ENCODE data around the gene SYNGR2.

The SYNGR2 gene

GRCh38 chr17:78130437-78131101, 37.8 kb upstream of the SYNGR2 start, which contains the start of gene TMC8:
Gene TMC8, plus strand, starts transcription at chr17:78130771. Its CDS starts 818 bp downstream, at chr17:78131589.
- DNase-seq = peak; percentile 81 to 96 (median 94)
- Histone ChIP-seq H3K4me1 (ENCODE audit: control extremely low read depth in 1 of 4, control insufficient read depth in 4 of 4, insufficient read depth in 4 of 4, low read length in 3 of 4) (peaks cover 0 to 86% (median 81%) of the 10 kb centered on the region in 4 experiments), H3K4me3 (ENCODE audit: control insufficient read depth in 1 of 7, extremely low read depth in 1 of 7, insufficient read depth in 4 of 7, low read depth in 2 of 7, low read length in 6 of 7) (peak within 1 kb of the TSS; percentile 41 to 89 (median 74)), H3K27ac (ENCODE audit: insufficient read depth in 1 of 2, low read depth in 1 of 2, low read length in 2 of 2, poor library complexity in 1 of 2, severe bottlenecking in 2 of 2) (peak within 1 kb of the TSS; percentile 55 to 75), H3K27me3 (replicated peaks in 2 of 5; ENCODE audit: control insufficient read depth in 4 of 5, insufficient read depth in 5 of 5, low read length in 4 of 5) (no peaks in the 10 kb centered on the region), H3K9me3 (ENCODE audit: control extremely low read depth in 1 of 5, control insufficient read depth in 4 of 5, insufficient read depth in 2 of 5, low read depth in 1 of 5, low read length in 4 of 5) (no peaks in the 10 kb centered on the region), H3K36me3 (ENCODE audit: control insufficient read depth in 4 of 4, insufficient read depth in 4 of 4, low read length in 3 of 4) (peaks cover 0 to 40% (median 30%) of the 10 kb centered on the region in 4 experiments)
- CTCF ChIA-PET = interaction anchor here (0.7 to 10.4 kb wide), 7 partner anchors 9 to 71 kb away, joined by 3 to 122 read pairs (median 6); no protein-coding TSS in a partner anchor
- 0% methylated on average over 6 of the region's 10 CpGs for WGBS (ENCODE audit: insufficient coverage)
- POLR2A ChIA-PET = interaction anchor here (0.9 to 3.0 kb wide), 4 partner anchors 9 to 76 kb away, joined by 3 to 11 read pairs (median 4); no protein-coding TSS in a partner anchor

GRCh38 chr17:78131172-78132083, 37.0 kb upstream of the SYNGR2 start:
- ChIA-PET CTCF (interaction anchor here (1.0 to 10.4 kb wide), 5 partner anchors 9 to 47 kb away, joined by 3 to 122 read pairs (median 10); no protein-coding TSS in a partner anchor), POLR2A (interaction anchor here (1.4 to 3.0 kb wide), 3 partner anchors 12 to 19 kb away, joined by 3 to 11 read pairs (median 4); no protein-coding TSS in a partner anchor)
- peaks cover 0 to 81% (median 74%) of the 10 kb centered on the region in 4 experiments for H3K4me1 ChIP-seq (ENCODE audit: control extremely low read depth in 1 of 4, control insufficient read depth in 4 of 4, insufficient read depth in 4 of 4, low read length in 3 of 4)
- H3K9me3 ChIP-seq (ENCODE audit: control extremely low read depth in 1 of 5, control insufficient read depth in 4 of 5, insufficient read depth in 2 of 5, low read depth in 1 of 5, low read length in 4 of 5) = no peaks in the 10 kb centered on the region
- peak overlapping the region; percentile 41 to 89 (median 74) for H3K4me3 ChIP-seq (ENCODE audit: control insufficient read depth in 1 of 7, extremely low read depth in 1 of 7, insufficient read depth in 4 of 7, low read depth in 2 of 7, low read length in 6 of 7)
- peak overlapping the region; percentile 55 to 75 for H3K27ac ChIP-seq (ENCODE audit: insufficient read depth in 1 of 2, low read depth in 1 of 2, low read length in 2 of 2, poor library complexity in 1 of 2, severe bottlenecking in 2 of 2)
- H3K36me3 ChIP-seq (ENCODE audit: control insufficient read depth in 4 of 4, insufficient read depth in 4 of 4, low read length in 3 of 4) = peaks cover 5 to 40% (median 35%) of the 10 kb centered on the region in 4 experiments
- peak in 2 of 3 donors; percentile 60 to 78 for DNase-seq
- H3K27me3 ChIP-seq (replicated peaks in 2 of 5; ENCODE audit: control insufficient read depth in 4 of 5, insufficient read depth in 5 of 5, low read length in 4 of 5) = no peaks in the 10 kb centered on the region
- WGBS (ENCODE audit: insufficient coverage) = 1% methylated on average over 63 of the region's 74 CpGs

GRCh38 chr17:78132084-78132676, 36.2 kb upstream of the SYNGR2 start:
- Histone ChIP-seq H3K9me3 (ENCODE audit: control extremely low read depth in 1 of 5, control insufficient read depth in 4 of 5, insufficient read depth in 2 of 5, low read depth in 1 of 5, low read length in 4 of 5) (no peaks in the 10 kb centered on the region), H3K27me3 (replicated peaks in 2 of 5; ENCODE audit: control insufficient read depth in 4 of 5, insufficient read depth in 5 of 5, low read length in 4 of 5) (no peaks in the 10 kb centered on the region), H3K4me1 (ENCODE audit: control extremely low read depth in 1 of 4, control insufficient read depth in 4 of 4, insufficient read depth in 4 of 4, low read length in 3 of 4) (peaks cover 3 to 81% (median 73%) of the 10 kb centered on the region in 4 experiments), H3K27ac (ENCODE audit: insufficient read depth in 1 of 2, low read depth in 1 of 2, low read length in 2 of 2, poor library complexity in 1 of 2, severe bottlenecking in 2 of 2) (no peak overlapping the region), H3K36me3 (ENCODE audit: control insufficient read depth in 4 of 4, insufficient read depth in 4 of 4, low read length in 3 of 4) (peaks cover 6 to 47% (median 41%) of the 10 kb centered on the region in 4 experiments), H3K4me3 (ENCODE audit: control insufficient read depth in 1 of 7, extremely low read depth in 1 of 7, insufficient read depth in 4 of 7, low read depth in 2 of 7, low read length in 6 of 7) (peak overlapping the region; percentile 41 to 89 (median 74))
- ChIA-PET CTCF (interaction anchor here (1.2 to 10.4 kb wide), 3 partner anchors 11 to 46 kb away, joined by 4 to 122 read pairs (median 52); no protein-coding TSS in a partner anchor), POLR2A (interaction anchor here (1.4 to 3.0 kb wide), 2 partner anchors 12 to 13 kb away, joined by 4 to 11 read pairs; no protein-coding TSS in a partner anchor)
- DNase-seq = peak; percentile 78 to 93 (median 88)
- 0% methylated on average over 13 of the region's 38 CpGs for WGBS (ENCODE audit: insufficient coverage)

- POLR2A ChIA-PET = interaction anchor here (1.4 kb wide), 1 partner anchor 11 kb away, joined by 4 read pairs; no protein-coding TSS in a partner anchor
- Histone ChIP-seq H3K27ac (ENCODE audit: insufficient read depth in 1 of 2, low read depth in 1 of 2, low read length in 2 of 2, poor library complexity in 1 of 2, severe bottlenecking in 2 of 2) (peak overlapping the region in 1 of 2 experiments; percentile 5), H3K36me3 (ENCODE audit: control insufficient read depth in 4 of 4, insufficient read depth in 4 of 4, low read length in 3 of 4) (peaks cover 6 to 53% (median 42%) of the 10 kb centered on the region in 4 experiments), H3K9me3 (ENCODE audit: control extremely low read depth in 1 of 5, control insufficient read depth in 4 of 5, insufficient read depth in 2 of 5, low read depth in 1 of 5, low read length in 4 of 5) (no peaks in the 10 kb centered on the region), H3K27me3 (replicated peaks in 2 of 5; ENCODE audit: control insufficient read depth in 4 of 5, insufficient read depth in 5 of 5, low read length in 4 of 5) (no peaks in the 10 kb centered on the region), H3K4me1 (ENCODE audit: control extremely low read depth in 1 of 4, control insufficient read depth in 4 of 4, insufficient read depth in 4 of 4, low read length in 3 of 4) (peaks cover 3 to 81% (median 73%) of the 10 kb centered on the region in 4 experiments), H3K4me3 (ENCODE audit: control insufficient read depth in 1 of 7, extremely low read depth in 1 of 7, insufficient read depth in 4 of 7, low read depth in 2 of 7, low read length in 6 of 7) (peak overlapping the region in 5 of 7 experiments; percentile 65 to 89 (median 77))
- CTCF ChIA-PET = interaction anchor here (1.1 to 10.4 kb wide), 6 partner anchors 6 to 117 kb away, joined by 3 to 122 read pairs (median 52); partner anchors contain the start of gene TMC6
- DNase-seq = no peak
- WGBS (ENCODE audit: insufficient coverage) = 57% methylated on average over 7 of the region's 9 CpGs
Observed at GRCh38 chr17:78132767-78133178, 35.6 kb upstream of the SYNGR2 start.

- Histone ChIP-seq H3K4me1 (ENCODE audit: control extremely low read depth in 1 of 4, control insufficient read depth in 4 of 4, insufficient read depth in 4 of 4, low read length in 3 of 4) (peaks cover 3 to 83% (median 77%) of the 10 kb centered on the region in 4 experiments), H3K36me3 (ENCODE audit: control insufficient read depth in 4 of 4, insufficient read depth in 4 of 4, low read length in 3 of 4) (peaks cover 6 to 54% (median 42%) of the 10 kb centered on the region in 4 experiments), H3K4me3 (ENCODE audit: control insufficient read depth in 1 of 7, extremely low read depth in 1 of 7, insufficient read depth in 4 of 7, low read depth in 2 of 7, low read length in 6 of 7) (peak overlapping the region in 5 of 7 experiments; percentile 0 to 89 (median 74)), H3K27ac (ENCODE audit: insufficient read depth in 1 of 2, low read depth in 1 of 2, low read length in 2 of 2, poor library complexity in 1 of 2, severe bottlenecking in 2 of 2) (peak overlapping the region in 1 of 2 experiments; percentile 5), H3K9me3 (ENCODE audit: control extremely low read depth in 1 of 5, control insufficient read depth in 4 of 5, insufficient read depth in 2 of 5, low read depth in 1 of 5, low read length in 4 of 5) (no peaks in the 10 kb centered on the region), H3K27me3 (replicated peaks in 2 of 5; ENCODE audit: control insufficient read depth in 4 of 5, insufficient read depth in 5 of 5, low read length in 4 of 5) (no peaks in the 10 kb centered on the region)
- ChIA-PET POLR2A (interaction anchor here (0.9 to 1.2 kb wide), 2 partner anchors 19 to 20 kb away, joined by 3 read pairs; no protein-coding TSS in a partner anchor), CTCF (interaction anchor here (1.1 to 10.4 kb wide), 7 partner anchors 7 to 117 kb away, joined by 3 to 122 read pairs (median 51); partner anchors contain the start of gene TMC6)
- WGBS (ENCODE audit: insufficient coverage) = 79% methylated on average over 30 of the region's 30 CpGs
- no peak for DNase-seq
Observed at GRCh38 chr17:78133179-78133951, 35.0 kb upstream of the SYNGR2 start.

Measured in common myeloid progenitor, CD34-positive (primary cell).